Stimulated activated naive CD8-positive, alpha-beta T cell treated with anti-CD3 and anti-CD28 coated beads, Interleukin-15, Interleukin-2, amounts not matched to agents 100 U/mL and 50 U/mL, for 24 hours (primary cell): ENCODE measurements around the gene IRAK1BP1.
"Not testable (repeated sequence)": the region's sequence is repeated elsewhere in the genome, so short reads cannot be mapped to it uniquely, and the experiment has no call there.

Source experiments
- ATAC-seq: fragments of 150-1000 bp; cut with Tn5 transposase; one replicate; pipeline ENCODE4 v1.10.0; 2021
- DNase-seq: peaks from one replicate; pipeline ENCODE4 v3.0.0; 2021

The IRAK1BP1 gene

DNA sequence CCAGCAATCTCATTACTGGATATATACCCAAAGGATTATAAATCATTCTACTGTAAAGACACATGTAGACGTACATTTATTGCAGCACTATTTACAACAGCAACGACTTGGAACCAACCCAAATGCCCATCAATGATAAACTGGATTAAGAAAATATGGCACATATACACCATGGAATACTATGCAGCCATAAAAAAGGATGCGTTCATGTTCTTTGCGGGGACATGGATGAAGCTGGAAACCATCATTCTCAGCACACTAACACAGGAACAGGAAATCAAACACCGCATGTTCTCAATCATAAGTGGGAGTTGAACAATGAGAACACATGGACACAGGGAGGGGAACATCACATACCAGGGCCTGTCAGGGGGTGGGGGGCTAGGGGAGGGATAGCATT lies 22.6 kb downstream of the IRAK1BP1 start:
- ATAC-seq, DNase-seq: not testable (repeated sequence)

- ATAC-seq (no peak), DNase-seq (no peak)
Measured at GRCh38 chr6:78896227-78896626, 28.9 kb downstream of the IRAK1BP1 start.

GRCh38 chr6:78908621-78909020 lies 41.3 kb downstream of the IRAK1BP1 start:
- ATAC-seq (no peak), DNase-seq (no peak)

GRCh38 chr6:78909391-78909790 lies 42.0 kb downstream of the IRAK1BP1 start:
- no peak for ATAC-seq
- no peak for DNase-seq

DNA sequence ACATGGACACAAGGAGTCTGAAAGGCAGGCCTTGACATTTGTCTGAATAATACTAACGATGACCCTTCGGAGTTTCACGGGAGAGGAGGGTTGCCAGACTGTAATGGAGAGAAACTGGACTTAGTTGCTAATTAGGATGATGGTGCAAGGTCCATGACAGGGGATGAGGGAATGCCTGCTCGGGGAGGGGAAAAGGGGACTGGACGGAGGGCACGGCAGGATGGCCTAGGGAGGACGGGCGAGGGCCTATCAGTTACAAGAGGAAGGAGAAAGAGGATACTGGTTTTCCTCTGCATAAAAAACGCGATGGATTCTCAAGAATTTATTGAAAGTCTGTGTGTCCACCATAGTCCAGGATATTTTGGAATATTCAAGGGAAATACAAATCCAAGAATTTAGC lies 42.7 kb downstream of the IRAK1BP1 start:
- DNase-seq, result no peak

GRCh38 chr6:78910591-78911171 lies 43.3 kb downstream of the IRAK1BP1 start:
- ATAC-seq, result peak; percentile 84
- peak; percentile 43 for DNase-seq

More for the DNA sequence above, 42.7 kb downstream of the IRAK1BP1 start:
- no peak for ATAC-seq

- DNase-seq (no peak), ATAC-seq (no peak)
Measured at GRCh38 chr6:78911218-78911940, 44.0 kb downstream of the IRAK1BP1 start.

DNA sequence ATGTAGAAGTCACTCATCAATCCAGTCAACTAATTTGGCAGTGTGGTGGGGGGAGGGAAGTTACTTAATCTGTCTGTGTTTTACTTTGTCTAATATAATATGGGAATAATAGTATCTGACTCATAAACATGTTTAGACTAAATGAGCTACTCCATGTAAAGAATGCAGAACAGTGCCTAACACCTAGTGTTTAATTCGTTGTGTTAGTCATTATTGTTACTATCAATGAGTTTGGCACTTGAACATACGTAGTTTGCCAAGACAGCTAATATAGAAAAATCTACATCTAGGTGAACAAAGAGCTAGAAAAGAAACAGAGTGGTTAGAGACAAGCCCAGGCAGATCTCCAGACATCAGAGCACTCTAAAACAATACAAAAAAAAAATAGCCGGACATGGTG lies 49.1 kb downstream of the IRAK1BP1 start:
- no peak for ATAC-seq
- DNase-seq, result no peak

GRCh38 chr6:78917788-78918187 lies 50.4 kb downstream of the IRAK1BP1 start:
- no peak for DNase-seq
- ATAC-seq, result no peak

DNA sequence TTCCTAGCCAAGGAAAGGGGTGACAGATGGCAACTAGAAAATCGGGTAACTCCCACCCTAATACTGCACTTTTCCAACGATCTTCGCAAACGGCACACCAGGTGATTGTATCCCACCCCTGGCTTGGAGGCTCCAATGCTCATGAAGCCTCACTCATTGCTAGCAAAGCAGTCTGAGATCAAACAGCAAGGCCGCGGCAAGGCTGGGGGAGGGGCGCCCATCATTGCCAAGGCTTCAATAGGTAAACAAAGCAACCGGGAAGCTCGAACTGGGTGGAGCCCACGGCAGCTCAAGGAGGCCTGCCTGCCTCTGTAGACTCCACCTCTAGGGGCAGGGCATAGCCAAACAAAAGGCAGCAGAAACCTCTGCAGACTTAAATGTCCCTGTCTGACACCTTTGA lies 53.8 kb downstream of the IRAK1BP1 start:
- ATAC-seq, DNase-seq: not testable (repeated sequence)

GRCh38 chr6:78925317-78925716 lies 58.0 kb downstream of the IRAK1BP1 start:
- DNase-seq, result no peak
- ATAC-seq, result no peak

DNA sequence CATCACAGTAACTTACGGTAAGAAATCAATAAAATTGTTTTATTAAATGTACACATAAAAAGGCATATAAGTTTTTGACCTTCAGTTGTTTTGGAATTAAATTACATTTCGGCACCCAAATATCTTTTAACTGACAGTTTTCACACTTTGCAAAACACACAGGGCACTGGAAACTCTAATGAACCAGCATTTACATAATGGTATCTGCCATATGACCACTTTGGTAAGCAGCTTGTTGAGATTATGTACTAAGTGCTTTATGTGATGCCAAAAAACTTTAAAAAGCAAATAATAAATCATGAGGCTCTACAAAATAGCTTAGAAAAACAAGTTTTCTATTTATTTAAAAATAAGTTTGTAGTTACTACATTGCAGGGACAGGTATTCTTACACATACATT lies 68.2 kb downstream of the IRAK1BP1 start:
- ATAC-seq, result no peak
- DNase-seq, result no peak

GRCh38 chr6:78936515-78936914 lies 69.2 kb downstream of the IRAK1BP1 start:
- no peak for DNase-seq
- ATAC-seq, result no peak

DNA sequence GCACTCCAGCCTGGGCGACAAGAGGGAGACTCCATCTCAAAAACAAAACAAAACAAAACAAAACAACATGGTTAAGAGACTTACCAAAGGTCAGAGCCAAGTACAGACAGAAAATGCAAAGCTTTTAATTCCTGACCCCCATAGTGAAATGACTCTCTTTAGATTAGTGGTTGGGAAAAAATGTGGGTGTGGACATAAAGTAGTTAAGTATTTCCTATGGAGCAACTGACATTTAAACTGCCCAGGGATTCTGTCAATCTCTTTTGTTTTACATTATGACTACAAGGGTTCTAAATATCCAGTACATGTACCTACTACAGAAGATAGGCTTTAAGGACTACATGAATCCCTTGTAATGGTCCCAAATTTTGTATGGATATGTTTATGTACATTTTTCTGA lies 75.1 kb downstream of the IRAK1BP1 start:
- no peak for ATAC-seq
- no peak for DNase-seq

- ATAC-seq (no peak), DNase-seq (no peak)
Measured at GRCh38 chr6:78947529-78947928, 80.2 kb downstream of the IRAK1BP1 start.

GRCh38 chr6:78947962-78948361 lies 80.6 kb downstream of the IRAK1BP1 start:
- DNase-seq (no peak), ATAC-seq (no peak)

DNA sequence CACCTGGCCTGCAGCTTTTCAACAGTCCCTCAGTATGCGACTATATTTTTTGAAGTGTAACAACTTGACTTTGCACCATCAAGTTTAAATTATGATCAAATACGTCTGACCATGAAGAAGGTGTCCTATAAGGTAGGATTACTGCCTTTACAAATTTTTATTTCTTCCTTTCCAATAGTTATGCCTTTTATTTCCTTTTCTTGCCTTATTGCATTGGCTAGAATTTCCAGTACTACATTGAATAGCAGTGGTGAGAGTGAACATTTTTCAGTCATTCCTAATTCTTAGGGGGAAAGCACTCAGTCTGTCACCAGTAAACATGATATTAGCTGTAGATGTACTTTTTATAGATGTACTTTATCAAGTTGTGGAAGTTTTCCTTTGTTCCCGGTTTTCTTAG lies 81.4 kb downstream of the IRAK1BP1 start:
- no peak for ATAC-seq
- no peak for DNase-seq

GRCh38 chr6:78952362-78952761 lies 85.0 kb downstream of the IRAK1BP1 start:
- no peak for ATAC-seq
- no peak for DNase-seq
